GM12874 (cell line): ENCODE measurements around the gene PDE10A.

Experiments
- TF ChIP-seq, protein P1 (sequence below): IDR thresholded peaks from 2 replicates; pipeline ENCODE4 v1.5.1; 2011; ENCODE audit warnings: low read depth, mild to moderate bottlenecking, control low read depth, low read length, moderate library complexity; ENCODE audit not compliant: insufficient read depth

PDE10A gene

DNA sequence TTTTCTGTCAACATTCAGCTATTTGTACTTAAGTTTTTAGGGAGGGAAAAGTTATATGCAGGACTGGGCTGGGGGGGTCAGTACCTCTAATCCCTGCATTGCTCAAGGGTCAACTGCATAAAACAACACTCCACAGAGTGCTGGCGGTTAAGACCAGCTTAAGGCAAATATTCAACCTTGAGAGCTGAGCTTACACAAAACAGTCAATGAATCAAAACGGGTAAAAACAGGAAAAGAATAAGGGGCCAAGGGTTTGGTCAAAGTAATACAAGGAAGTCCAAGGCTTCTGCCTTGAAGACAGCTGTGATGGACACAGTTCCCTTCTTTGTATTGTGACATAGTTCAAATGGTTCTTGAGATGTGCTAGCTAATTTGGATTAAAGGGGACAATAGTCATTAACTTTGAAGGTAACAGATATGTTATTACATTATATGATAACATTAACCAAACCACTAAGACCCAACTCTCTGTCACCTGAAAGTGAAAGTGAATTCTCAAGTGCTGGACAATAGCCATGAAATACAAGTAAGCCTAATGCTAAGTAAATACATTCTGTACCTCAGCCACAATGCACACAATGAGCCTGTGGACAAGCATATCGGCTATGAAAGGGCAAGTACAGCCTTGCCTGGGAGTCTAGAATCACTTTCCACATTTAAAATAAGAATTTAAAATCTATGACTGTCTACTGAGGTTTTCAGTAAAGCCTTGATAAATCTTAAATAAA is 106.8 kb downstream of the PDE10A start:
- TF ChIP-seq, protein P1, sequence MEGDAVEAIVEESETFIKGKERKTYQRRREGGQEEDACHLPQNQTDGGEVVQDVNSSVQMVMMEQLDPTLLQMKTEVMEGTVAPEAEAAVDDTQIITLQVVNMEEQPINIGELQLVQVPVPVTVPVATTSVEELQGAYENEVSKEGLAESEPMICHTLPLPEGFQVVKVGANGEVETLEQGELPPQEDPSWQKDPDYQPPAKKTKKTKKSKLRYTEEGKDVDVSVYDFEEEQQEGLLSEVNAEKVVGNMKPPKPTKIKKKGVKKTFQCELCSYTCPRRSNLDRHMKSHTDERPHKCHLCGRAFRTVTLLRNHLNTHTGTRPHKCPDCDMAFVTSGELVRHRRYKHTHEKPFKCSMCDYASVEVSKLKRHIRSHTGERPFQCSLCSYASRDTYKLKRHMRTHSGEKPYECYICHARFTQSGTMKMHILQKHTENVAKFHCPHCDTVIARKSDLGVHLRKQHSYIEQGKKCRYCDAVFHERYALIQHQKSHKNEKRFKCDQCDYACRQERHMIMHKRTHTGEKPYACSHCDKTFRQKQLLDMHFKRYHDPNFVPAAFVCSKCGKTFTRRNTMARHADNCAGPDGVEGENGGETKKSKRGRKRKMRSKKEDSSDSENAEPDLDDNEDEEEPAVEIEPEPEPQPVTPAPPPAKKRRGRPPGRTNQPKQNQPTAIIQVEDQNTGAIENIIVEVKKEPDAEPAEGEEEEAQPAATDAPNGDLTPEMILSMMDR: no peak

DNA sequence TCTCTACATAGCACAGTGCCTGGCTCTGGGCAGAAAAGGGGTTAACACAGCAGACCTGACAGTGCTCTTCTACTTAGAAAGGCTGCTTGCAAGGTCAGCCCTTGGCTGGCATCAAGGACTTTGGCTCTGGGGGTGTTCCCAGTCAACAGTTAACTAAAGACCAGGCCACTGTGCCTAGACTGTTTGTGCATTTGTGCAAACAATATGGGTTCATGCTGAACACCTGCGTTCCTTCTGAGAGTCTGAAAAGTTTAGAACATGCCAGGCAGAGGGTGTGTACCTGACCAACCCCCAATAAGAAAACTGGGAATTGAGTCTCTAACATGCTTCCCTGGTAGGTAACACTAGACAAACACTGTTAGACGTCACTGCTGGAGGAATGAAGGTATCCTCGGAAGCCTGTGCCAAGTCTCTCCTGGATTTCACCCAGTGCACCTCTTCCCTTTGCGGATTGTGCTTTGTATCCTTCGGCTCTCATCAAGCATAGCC is 110.7 kb downstream of the PDE10A start:
- TF ChIP-seq, protein P1: no peak

DNA sequence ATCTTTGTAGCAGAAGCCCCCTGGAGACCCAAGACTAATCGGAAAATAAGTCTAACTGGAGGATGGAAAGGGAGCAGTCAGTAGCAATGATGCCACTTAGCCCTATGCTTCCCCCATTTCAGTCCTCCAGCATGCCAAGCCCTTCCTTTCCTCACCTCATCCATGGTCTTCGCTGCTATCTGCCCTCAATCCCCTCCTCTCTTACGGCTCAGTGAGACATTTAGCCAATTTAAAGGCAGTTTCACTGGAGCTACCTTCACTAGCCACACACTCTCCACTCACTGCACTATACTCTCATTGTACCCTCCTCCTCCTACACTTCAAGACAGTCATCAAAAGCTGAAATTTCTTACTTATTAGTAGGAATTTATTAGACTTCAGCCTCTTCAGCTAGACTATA is 111.2 kb downstream of the PDE10A start:
- TF ChIP-seq, protein P1: no peak

DNA sequence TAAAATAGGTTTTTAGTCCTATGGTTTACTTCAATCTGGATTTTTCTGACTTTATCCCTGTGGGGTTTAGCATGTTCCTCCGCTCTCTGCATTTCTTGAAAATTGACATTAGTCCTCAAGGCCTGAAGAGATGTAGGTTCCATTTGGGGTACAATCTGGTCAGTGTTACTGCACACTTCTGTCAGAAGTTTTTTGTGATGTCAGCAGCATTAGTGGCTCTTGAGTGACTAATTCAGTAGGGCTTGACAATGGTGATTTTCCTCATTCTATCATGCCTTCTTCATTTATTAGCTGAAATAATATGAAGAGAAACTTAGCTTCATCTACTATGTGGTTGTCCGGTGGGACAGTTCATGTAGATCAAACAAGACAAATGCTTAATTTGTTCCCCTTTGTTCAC is 114.6 kb downstream of the PDE10A start:
- TF ChIP-seq, protein P1: no peak

DNA sequence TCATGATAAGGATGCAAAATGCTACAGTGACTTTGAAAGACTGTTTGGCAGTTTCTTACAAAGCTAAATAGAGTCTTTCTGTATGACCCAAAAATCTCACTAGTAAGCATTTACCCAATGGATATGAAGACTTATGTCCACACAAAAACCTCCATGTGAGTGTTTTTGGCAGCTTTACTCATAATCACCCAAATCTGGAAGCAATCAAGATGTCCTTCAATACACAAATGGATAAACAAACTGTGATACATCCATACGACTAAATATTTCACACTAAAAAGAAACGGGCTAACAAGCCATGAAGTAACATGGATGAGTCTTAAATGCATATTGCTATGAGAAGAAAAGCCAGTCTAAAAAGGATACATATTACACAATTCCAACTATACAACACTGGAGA is 117.2 kb downstream of the PDE10A start:
- TF ChIP-seq, protein P1: no peak

DNA sequence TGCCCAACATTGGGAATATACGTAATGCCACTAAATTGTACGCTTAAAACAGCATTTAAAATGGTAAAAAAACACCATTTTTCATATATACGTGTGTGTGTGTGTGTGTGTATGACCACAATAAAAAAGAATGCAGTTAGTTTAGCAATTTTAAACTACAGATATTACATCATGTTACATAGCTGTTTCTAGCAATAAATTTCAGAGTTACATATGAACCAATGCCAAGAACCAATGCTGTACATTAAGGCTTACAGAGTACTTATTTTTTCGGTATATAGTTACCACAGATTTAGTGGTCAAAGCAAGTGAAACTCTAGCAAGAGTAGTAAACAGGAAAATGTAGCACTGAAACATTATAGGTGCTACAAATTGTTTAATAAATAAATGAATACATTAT is 119.3 kb downstream of the PDE10A start:
- TF ChIP-seq, protein P1: no peak

DNA sequence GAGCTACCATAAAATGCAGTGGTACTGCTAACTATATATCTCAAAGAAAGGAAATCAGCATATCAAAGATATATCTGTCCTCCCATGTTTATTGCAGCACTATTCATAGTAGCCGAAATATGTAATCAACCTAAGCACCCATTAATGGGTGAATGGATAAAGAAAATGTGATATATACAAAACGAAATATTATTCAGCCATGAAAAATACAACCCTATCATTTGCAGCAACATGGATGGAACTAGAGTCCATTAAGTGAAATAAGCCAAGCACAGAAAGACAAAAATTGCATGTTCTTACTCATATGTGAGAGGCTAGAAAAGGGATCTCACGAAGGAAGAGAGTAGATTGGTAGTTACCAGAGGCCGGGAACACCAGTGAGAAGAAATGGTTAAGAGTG is 126.1 kb downstream of the PDE10A start:
- TF ChIP-seq, protein P1: no peak

DNA sequence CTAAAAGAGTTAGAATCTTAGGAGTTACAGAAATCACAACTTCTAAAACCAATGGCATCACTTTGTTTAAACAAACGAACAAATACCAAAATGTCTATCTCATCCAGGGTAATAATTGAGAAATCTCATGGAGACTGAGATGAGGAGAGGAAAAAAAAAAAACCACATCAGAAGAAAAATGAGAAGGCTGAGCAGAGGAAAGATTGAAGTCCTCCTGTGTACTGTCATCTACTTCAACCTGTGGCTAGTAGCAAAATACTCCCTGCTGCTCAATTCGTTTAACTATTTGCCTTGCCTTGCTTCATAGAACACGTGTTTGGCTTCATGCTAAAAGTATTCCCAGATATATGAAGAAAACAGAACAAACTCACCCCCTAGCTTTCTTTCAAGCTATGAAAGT is 143.7 kb downstream of the PDE10A start:
- TF ChIP-seq, protein P1: no peak
